ENCODE measurements around the gene LMO7. TPM values are rescaled to one million over a fixed set of nuclear protein-coding genes. Genes with fewer than 3 reads are reported as not detected.

LMO7 gene
- total RNA-seq, 6 experiments from 2014 or later, result 682 to 843 (median 813) TPM

DNA sequence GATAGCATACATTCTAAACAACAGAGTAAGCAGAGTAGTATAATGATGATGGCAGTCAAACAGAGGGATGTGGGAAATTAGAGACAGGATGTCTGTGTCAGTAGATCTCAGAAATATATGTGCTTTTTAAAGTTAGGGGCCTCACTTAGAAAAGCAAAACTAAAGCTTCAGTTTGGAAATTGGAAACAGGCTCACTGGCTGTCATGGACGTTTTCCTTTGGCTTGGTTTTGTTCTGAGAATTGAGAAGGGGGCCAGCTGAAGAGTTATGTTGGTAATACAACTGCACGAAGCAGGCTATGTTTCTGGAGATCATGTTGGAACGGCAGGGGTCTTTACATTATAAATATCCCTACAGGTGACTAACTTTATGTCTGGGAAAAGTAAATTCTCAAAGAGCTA, 261.3 kb downstream of the LMO7 start:
- Mint-ChIP-seq H3K36me3 (ENCODE audit: low read depth) (no peaks in the 10 kb centered on the region), H3K27me3 (ENCODE audit: insufficient read depth) (peaks cover 32% of the 10 kb centered on the region), H3K9me3 (peaks cover 5% of the 10 kb centered on the region; the same call in 1 of the 2 replicates), H3K27ac (no peak overlapping the region), H3K4me1 (ENCODE audit: low read depth) (peaks cover 8% of the 10 kb centered on the region; the same call in 1 of the 2 replicates), H3K4me3 (no peak overlapping the region)
- DNase-seq, result no peak
- TF ChIP-seq, protein P1, sequence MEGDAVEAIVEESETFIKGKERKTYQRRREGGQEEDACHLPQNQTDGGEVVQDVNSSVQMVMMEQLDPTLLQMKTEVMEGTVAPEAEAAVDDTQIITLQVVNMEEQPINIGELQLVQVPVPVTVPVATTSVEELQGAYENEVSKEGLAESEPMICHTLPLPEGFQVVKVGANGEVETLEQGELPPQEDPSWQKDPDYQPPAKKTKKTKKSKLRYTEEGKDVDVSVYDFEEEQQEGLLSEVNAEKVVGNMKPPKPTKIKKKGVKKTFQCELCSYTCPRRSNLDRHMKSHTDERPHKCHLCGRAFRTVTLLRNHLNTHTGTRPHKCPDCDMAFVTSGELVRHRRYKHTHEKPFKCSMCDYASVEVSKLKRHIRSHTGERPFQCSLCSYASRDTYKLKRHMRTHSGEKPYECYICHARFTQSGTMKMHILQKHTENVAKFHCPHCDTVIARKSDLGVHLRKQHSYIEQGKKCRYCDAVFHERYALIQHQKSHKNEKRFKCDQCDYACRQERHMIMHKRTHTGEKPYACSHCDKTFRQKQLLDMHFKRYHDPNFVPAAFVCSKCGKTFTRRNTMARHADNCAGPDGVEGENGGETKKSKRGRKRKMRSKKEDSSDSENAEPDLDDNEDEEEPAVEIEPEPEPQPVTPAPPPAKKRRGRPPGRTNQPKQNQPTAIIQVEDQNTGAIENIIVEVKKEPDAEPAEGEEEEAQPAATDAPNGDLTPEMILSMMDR (IDR thresholded peaks at IDR 0.05), result no peak

DNA sequence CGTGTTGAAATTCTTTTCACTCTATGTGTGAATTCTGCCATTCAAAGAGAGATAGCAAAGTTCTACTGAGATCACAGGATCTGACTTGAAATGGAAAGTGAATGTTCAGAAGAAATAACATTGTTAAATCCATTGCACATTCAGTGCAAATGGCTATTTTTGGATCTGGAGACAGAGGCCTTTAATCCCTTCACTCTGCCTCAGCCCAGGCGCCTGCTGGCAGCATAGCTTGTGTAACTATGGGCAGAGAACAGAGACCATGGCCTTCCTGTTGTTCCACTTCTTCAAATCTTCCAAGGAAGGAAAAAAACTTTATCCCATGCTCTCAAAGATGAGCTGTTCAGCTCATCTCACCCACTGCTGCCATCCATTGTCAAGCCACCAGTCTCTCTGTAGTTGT, 265.4 kb downstream of the LMO7 start:
- Mint-ChIP-seq H3K27me3 (ENCODE audit: insufficient read depth) (peaks cover 20% of the 10 kb centered on the region), H3K27ac (no peak overlapping the region), H3K4me3 (no peak overlapping the region), H3K36me3 (ENCODE audit: low read depth) (no peaks in the 10 kb centered on the region), H3K4me1 (ENCODE audit: low read depth) (peaks cover 5% of the 10 kb centered on the region; the same call in 1 of the 2 replicates), H3K9me3 (peaks cover 5% of the 10 kb centered on the region; the same call in 1 of the 2 replicates)
- TF ChIP-seq, protein P1 (IDR thresholded peaks at IDR 0.05), result no peak
- no peak for DNase-seq

DNA sequence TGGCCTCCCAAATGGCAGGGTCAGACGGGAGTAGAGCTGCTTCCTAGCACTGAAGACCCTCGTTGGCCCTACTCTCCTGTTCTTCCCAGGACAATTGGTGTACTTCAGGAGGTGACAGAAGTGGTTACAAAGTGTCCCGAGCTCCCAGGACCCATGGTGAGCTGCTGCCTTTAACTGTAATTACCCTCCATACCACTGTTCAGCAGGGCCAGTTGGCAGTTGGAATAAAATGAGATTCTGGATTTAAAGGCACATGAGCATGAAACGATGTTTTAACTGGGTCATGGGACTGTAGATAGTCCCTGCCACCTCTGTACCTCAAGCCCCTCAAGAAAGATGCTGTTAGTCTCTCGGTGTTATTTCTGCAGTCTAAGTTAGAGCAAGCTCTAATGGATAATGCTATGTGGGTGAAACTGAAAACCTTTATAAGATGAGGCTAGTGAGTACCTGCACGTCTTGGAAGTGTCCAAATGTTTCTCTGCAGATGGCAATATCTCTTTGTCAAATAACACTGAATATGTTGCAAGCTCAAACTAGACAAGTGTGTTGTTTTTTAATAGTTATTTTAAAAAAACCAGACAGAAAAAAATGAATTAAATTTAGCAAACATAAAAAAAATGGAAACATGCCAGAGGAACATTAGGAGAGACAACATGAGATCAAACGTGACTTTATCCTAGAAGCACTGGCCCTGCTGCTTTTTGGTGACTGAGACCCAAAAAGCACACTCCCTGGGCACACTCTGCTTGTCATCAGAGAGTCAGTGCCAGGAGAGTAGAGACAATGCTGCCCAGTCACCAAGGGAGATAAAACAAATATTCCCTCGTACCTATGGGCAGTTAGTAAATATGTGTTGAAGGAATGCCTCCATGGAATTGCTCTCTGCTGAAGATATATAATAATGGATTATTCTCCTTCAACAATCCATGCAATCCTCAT, 266.3 kb downstream of the LMO7 start:
- Mint-ChIP-seq H3K36me3 (ENCODE audit: low read depth) (no peaks in the 10 kb centered on the region), H3K27me3 (ENCODE audit: insufficient read depth) (peaks cover 21% of the 10 kb centered on the region), H3K4me1 (ENCODE audit: low read depth) (peaks cover 5% of the 10 kb centered on the region; the same call in 1 of the 2 replicates), H3K27ac (no peak overlapping the region), H3K9me3 (peaks cover 5% of the 10 kb centered on the region; the same call in 1 of the 2 replicates), H3K4me3 (no peak overlapping the region)
- TF ChIP-seq, protein P1 (IDR thresholded peaks at IDR 0.05), result no peak
- DNase-seq, result no peak

DNA sequence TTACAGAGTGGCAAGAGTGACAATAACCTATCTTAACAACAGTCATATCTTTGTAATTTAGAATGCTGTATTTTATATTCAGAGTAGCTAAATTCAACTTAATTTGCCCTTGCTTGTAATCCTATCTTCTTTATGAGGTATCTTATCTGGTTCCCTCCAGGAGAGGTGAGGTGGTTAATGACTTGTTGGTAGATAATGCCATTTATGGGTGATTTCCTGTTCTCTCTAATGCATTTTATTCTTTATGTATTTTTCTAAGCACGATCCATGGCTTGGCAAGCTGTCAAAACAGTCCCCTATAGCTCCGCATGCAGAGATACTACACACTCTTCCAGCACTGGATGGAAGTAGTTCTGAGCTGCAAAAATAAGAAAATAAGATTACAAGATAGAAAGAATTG, 267.9 kb downstream of the LMO7 start:
- no peaks in the 10 kb centered on the region for H3K36me3 Mint-ChIP-seq (ENCODE audit: low read depth)
- no peak overlapping the region for H3K27ac Mint-ChIP-seq
- peaks cover 12% of the 10 kb centered on the region; the same call in 1 of the 2 replicates for H3K4me1 Mint-ChIP-seq (ENCODE audit: low read depth)
- TF ChIP-seq, protein P1 (IDR thresholded peaks at IDR 0.05), result no peak
- H3K4me3 Mint-ChIP-seq, result no peak overlapping the region
- H3K27me3 Mint-ChIP-seq (ENCODE audit: insufficient read depth), result peaks cover 18% of the 10 kb centered on the region
- peaks cover 5% of the 10 kb centered on the region; the same call in 1 of the 2 replicates for H3K9me3 Mint-ChIP-seq
- DNase-seq, result no peak

- Mint-ChIP-seq H3K27me3 (ENCODE audit: insufficient read depth) (peaks cover 10% of the 10 kb centered on the region), H3K4me1 (ENCODE audit: low read depth) (peaks cover 12% of the 10 kb centered on the region; the same call in 1 of the 2 replicates)
Measured at GRCh38 chr13:75906315-75906714, 270.2 kb downstream of the LMO7 start.

More at GRCh38 chr13:75906315-75906714, 270.2 kb downstream of the LMO7 start:
- Mint-ChIP-seq H3K27ac (no peak overlapping the region), H3K4me3 (peak overlapping the region; percentile 17; the same call in 1 of the 2 replicates), H3K9me3 (no peaks in the 10 kb centered on the region), H3K36me3 (ENCODE audit: low read depth) (no peaks in the 10 kb centered on the region)
- TF ChIP-seq, protein P1 (IDR thresholded peaks at IDR 0.05), result no peak
- no peak for DNase-seq
